Smooth muscle cell (in vitro differentiated cells): Measurements from ENCODE around the gene GGTLC1. TPM values are rescaled to one million over a fixed set of nuclear protein-coding genes. Genes with fewer than 3 reads are reported as not detected.
"Not testable (repeated sequence)": the region's sequence is repeated elsewhere in the genome, so short reads cannot be mapped to it uniquely, and the experiment has no call there.

Source experiments
- DNase-seq: peaks from one replicate; lab custom pipeline; 2025; ENCODE audit not compliant: unreplicated experiment; lab: John Stamatoyannopoulos, UW
- H2AFZ ChIP-seq: fragments of 200-600 bp; sonication (generic); 2 replicates; pipeline ENCODE4 v1.6.0; 2016; ENCODE audit warnings: antibody characterized with exemption, low read depth, mild to moderate bottlenecking
- H3F3A ChIP-seq: fragments of 200-600 bp; sonication (generic); 2 replicates; pipeline ENCODE4 v1.6.0; 2017; ENCODE audit warnings: antibody characterized with exemption, low read depth
- H3K27ac ChIP-seq: fragments of 200-600 bp; sonication (generic); 2 replicates; pipeline ENCODE4 v1.5.1; 2016; ENCODE audit warnings: low read depth, mild to moderate bottlenecking
- H3K27me3 ChIP-seq: fragments of 200-600 bp; sonication (generic); 2 replicates; pipeline ENCODE4 v1.6.1; 2016; ENCODE audit warnings: low read depth, mild to moderate bottlenecking
- H3K36me3 ChIP-seq: fragments of 200-600 bp; sonication (generic); 2 replicates; pipeline ENCODE4 v1.5.1; 2016; ENCODE audit warnings: low read depth
- H3K4me1 ChIP-seq: fragments of 200-600 bp; sonication (generic); 2 replicates; pipeline ENCODE4 v1.5.1; 2016; ENCODE audit warnings: low read depth
- H3K4me2 ChIP-seq: fragments of 200-600 bp; sonication (generic); 2 replicates; pipeline ENCODE4 v1.6.0; 2016; ENCODE audit warnings: mild to moderate bottlenecking
- H3K4me3 ChIP-seq: fragments of 200-600 bp; sonication (generic); 2 replicates; pipeline ENCODE4 v1.5.1; 2016; ENCODE audit warnings: mild to moderate bottlenecking
- H3K79me2 ChIP-seq: fragments of 200-600 bp; sonication (generic); 2 replicates; pipeline ENCODE4 v1.6.0; 2016; ENCODE audit warnings: low read depth, mild to moderate bottlenecking
- H3K9ac ChIP-seq: fragments of 200-600 bp; sonication (generic); 2 replicates; pipeline ENCODE4 v1.6.0; 2016; ENCODE audit warnings: low read depth
- H3K9me3 ChIP-seq: fragments of 200-600 bp; sonication (generic); replicated peaks from 2 replicates; pipeline ENCODE4 v1.5.1; 2016; ENCODE audit warnings: low read depth
- H4K20me1 ChIP-seq: fragments of 200-600 bp; sonication (generic); 2 replicates; pipeline ENCODE4 v1.6.0; 2016; ENCODE audit warnings: low read depth
- WGBS: methylation state at CpG from one replicate; pipeline ENCODE4 v1.1.7; 2016; ENCODE audit warnings: low lambda C conversion rate; 5-methylcytosine and 5-hydroxymethylcytosine counted together
- polyA plus RNA-seq: library from polyadenylated mRNA; unstranded; fragments of >200 nt; fragmentation: Nextera tagmentation; extraction: Ambion mirVana; gene quantifications from 2 replicates; pipeline ENCODE4 v1.2.1, GENCODE V29; 2016
- total RNA-seq: library from RNA; depleted of rRNA; stranded (reverse); fragments of >200 nt; gene quantifications from 2 replicates; pipeline ENCODE4 v1.2.3, GENCODE V29; 2014
- TF ChIP-seq, protein P1 (sequence below): fragments of 200-600 bp; sonication (generic); IDR thresholded peaks from 2 replicates; pipeline ENCODE4 v1.5.1; 2017; ENCODE audit warnings: borderline replicate concordance, mild to moderate bottlenecking, antibody characterized with exemption; ENCODE audit not compliant: insufficient read depth, poor library complexity, severe bottlenecking

The GGTLC1 gene
- total and polyA plus RNA-seq, 2 experiments from 2014 or later: not detected

DNA sequence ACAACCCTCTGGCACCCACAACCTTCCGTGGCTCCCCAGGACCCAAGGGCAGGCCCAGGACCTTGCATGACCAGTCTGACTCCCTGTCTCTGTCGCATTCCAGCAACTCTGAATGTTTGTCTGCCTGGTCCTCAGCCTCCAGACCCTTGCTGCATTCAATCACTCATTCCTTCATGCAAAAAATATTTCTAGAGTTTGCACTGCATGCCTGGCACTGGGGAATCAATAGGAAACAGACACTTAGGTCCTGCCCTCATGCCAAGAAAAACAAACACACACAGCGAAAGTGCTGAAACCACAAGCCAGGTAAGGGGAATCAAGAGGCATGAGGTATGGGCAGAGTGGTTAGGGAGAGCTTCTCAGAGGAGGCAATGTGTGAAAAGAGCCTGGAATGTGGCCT lies 1.9 kb downstream of the GGTLC1 start:
- H3K9ac ChIP-seq, H3K27me3 ChIP-seq, H3K27ac ChIP-seq, H3K9me3 ChIP-seq, H3K4me2 ChIP-seq, DNase-seq, H3F3A ChIP-seq, H3K4me3 ChIP-seq, H3K4me1 ChIP-seq, H3K79me2 ChIP-seq, H2AFZ ChIP-seq, H4K20me1 ChIP-seq, H3K36me3 ChIP-seq: not testable (repeated sequence)
- 85% methylated on average over 2 of the region's 3 CpGs for WGBS

DNA sequence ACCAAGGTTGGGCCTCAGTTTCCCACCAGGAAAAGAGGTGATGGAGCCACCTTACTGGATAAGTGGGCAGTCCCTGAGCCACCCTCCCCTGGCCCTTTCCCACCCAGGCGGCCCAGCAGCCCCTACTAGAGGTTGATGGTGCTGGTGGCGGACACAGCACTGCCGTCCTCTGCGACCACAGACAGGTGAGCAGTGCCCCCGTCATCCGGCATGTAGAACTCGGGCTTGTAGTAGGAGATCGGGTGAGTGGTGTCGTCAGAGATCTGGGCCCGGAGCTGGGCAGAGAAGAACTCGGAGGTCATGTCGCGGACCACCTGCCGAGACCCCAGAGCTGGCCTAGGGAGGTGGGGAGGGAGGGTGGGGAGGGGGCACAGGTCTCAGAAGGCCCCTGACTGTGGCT lies 2.3 kb downstream of the GGTLC1 start:
- H2AFZ ChIP-seq, DNase-seq, H3K36me3 ChIP-seq, H3K4me2 ChIP-seq, H3K4me3 ChIP-seq, H3F3A ChIP-seq, H4K20me1 ChIP-seq, H3K9me3 ChIP-seq, H3K9ac ChIP-seq, H3K27me3 ChIP-seq, H3K4me1 ChIP-seq, H3K27ac ChIP-seq, H3K79me2 ChIP-seq: not testable (repeated sequence)
- WGBS: 96% methylated on average over 11 of the region's 14 CpGs

DNA sequence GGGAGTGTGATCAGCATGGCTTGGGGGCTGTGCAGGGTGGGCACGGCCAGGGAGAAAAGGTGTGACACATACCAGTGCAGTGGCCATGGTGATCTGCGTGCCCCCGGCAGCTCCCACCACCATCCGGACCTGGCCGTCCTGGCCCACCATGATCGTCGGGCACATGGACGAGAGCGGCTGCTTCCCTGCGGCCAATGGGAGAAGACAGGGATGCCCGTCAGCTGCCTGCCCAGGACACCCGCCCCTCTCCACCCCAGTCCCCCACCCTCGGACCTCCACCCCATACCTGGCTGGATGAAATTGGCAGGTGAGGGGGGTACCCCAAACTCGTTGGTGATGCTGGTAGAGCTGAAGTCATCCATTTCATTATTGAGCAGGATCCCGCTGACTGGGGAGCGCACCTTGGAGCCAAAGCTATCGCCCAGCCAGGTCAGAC lies 2.8 kb downstream of the GGTLC1 start:
- not testable (repeated sequence) for DNase-seq

DNA sequence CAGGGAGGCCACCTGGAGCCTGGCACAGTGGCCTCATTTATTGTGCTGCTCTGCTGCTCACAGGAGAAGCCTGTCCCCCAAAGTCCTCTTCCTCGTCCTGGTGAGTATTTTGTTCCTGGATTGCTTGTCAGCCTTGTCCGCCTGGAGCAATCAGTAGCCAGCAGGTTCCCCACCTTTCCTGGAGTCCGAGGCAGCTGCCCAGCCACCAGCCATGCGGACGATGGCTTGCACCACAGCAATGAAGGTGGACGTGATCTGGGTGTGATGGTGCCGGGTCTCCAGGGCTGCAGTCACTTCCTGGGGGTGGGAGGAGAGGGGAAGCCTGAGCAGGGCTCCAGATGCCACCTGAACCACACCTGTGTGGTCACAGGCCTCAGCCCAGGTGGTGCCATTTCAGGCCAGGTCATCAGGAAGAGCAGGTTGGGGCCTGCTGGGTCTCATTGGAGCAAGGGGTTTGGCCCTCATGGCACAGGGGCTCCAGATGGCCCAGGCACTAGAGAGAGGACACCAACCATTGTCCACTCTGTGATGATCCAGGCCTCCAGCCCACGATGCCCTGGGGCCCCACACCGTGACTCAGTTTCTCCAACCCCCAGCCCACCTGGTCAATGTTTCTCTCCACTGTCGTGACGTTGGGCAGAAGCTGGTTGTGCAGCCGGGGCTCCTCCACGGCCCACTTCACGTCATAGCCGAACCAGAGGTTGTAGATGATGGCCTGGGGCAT lies 3.4 kb downstream of the GGTLC1 start:
- H3F3A ChIP-seq, H3K36me3 ChIP-seq, H3K4me1 ChIP-seq, H2AFZ ChIP-seq, H3K27me3 ChIP-seq, H3K27ac ChIP-seq, H3K9me3 ChIP-seq, H3K4me2 ChIP-seq, H3K4me3 ChIP-seq, H3K79me2 ChIP-seq, H3K9ac ChIP-seq, DNase-seq, H4K20me1 ChIP-seq: not testable (repeated sequence)
- 96% methylated on average over 15 of the region's 15 CpGs for WGBS

More for the DNA sequence above, 2.8 kb downstream of the GGTLC1 start:
- not testable (repeated sequence) for H3K27me3 ChIP-seq, H3K27ac ChIP-seq, H3K4me3 ChIP-seq, H3K4me2 ChIP-seq, H3K9me3 ChIP-seq, H3F3A ChIP-seq, H4K20me1 ChIP-seq, H3K36me3 ChIP-seq, H3K4me1 ChIP-seq, H3K9ac ChIP-seq, H2AFZ ChIP-seq, H3K79me2 ChIP-seq
- 95% methylated on average over 13 of the region's 17 CpGs for WGBS

DNA sequence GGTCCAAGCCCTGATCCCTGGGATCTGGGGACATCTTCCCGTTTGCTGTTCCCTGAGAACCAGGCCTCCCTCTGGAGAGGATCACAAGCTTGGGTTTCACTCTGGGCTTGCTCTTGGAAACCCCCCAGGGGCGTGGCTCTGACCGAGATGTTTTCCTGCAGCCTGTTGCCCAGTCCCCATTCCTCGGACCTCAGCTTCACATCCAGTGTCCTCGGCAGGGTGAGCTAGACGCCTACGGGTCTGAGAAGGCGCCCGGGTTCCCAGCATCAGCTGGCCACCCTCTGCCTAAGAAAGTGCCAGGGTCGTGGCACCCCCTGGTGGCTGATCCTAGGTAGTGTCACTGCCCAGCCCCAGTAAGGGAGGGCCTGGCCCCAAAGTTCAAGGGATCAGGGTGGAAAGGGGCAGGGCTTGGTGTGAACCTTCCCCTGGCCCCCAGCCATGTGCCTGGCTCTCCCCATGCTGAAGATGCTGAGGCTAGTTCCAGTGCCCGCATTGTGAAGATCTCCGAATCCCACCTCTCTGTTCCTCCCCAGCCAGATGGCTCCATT lies 4.0 kb downstream of the GGTLC1 start:
- not testable (repeated sequence) for H3F3A ChIP-seq, H3K4me2 ChIP-seq, H3K4me3 ChIP-seq, DNase-seq, H4K20me1 ChIP-seq, H3K4me1 ChIP-seq, H3K79me2 ChIP-seq, H3K27ac ChIP-seq, H2AFZ ChIP-seq, H3K27me3 ChIP-seq, H3K9ac ChIP-seq, H3K9me3 ChIP-seq, H3K36me3 ChIP-seq
- 53% methylated on average over 9 of the region's 12 CpGs for WGBS
- TF ChIP-seq, protein P1, sequence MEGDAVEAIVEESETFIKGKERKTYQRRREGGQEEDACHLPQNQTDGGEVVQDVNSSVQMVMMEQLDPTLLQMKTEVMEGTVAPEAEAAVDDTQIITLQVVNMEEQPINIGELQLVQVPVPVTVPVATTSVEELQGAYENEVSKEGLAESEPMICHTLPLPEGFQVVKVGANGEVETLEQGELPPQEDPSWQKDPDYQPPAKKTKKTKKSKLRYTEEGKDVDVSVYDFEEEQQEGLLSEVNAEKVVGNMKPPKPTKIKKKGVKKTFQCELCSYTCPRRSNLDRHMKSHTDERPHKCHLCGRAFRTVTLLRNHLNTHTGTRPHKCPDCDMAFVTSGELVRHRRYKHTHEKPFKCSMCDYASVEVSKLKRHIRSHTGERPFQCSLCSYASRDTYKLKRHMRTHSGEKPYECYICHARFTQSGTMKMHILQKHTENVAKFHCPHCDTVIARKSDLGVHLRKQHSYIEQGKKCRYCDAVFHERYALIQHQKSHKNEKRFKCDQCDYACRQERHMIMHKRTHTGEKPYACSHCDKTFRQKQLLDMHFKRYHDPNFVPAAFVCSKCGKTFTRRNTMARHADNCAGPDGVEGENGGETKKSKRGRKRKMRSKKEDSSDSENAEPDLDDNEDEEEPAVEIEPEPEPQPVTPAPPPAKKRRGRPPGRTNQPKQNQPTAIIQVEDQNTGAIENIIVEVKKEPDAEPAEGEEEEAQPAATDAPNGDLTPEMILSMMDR: peak; percentile 38

DNA sequence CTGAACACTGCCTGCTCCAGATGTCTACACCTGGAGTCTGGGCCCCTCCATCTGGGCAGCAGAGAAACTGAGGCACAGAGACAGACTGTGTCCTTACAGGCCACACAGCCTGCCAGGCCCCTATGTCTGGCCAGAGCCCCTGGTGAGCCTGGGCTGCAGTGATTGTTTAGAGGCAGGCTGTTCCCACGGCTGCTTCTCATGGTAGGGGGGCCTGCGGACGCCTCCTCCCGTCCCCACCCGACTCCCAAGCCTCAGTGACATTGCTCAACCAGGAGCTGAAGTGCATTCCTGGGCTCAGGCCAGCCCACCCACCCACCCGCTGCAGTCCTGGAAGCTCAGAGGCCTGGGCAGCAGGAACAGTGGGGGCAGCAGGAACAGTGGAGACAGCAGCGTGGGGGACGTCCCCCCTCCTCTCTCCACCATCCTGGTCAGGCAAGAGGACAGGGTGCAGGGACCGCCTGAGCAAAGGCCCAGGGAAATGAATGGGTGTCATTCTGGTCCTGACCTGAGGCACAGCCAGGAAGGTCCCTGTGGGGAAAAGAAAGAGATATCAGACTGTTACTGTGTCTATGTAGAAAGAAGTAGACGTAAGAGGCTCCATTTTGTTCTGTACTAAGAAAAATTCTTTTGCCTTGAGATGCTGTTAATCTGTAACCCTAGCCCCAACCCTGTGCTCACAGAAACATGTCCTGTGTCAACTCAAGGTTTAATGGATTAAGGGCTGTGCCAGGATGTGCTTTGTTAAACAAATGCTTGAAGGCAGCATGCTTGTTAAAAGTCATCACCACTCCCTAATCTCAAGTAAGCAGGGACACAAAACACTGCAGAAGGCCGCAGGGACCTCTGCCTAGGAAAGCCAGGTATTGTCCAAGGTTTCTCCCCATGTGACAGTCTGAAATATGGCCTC lies 6.2 kb downstream of the GGTLC1 start:
- H3F3A ChIP-seq, H2AFZ ChIP-seq, H3K4me2 ChIP-seq, H3K27ac ChIP-seq, DNase-seq, H3K36me3 ChIP-seq, H3K4me3 ChIP-seq, H4K20me1 ChIP-seq, H3K79me2 ChIP-seq, H3K9ac ChIP-seq, H3K9me3 ChIP-seq, H3K4me1 ChIP-seq, H3K27me3 ChIP-seq: not testable (repeated sequence)
- 42% methylated on average over 8 of the region's 11 CpGs for WGBS

DNA sequence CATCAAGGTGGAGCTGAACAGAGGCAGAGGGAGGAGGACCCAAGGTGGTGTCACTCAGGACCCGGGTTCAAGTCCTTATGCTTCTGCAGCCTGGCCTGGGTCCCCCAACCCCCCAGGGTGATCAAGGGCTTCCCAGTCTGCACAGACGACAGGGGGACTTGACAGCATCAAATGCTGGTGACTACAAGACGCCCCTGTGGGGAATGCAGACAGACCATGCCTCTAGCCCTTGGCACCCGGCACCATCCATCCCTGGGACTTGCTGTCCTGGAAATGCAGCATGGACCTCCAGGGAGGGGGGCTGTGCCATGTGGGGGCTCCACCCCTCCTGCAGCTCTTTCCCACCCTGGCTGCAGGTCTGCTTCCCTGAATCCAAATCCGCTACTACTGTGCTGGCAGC lies 7.1 kb downstream of the GGTLC1 start:
- not testable (repeated sequence) for DNase-seq, H3K4me2 ChIP-seq
- WGBS: 84% methylated on average over 5 of the region's 5 CpGs

More for the DNA sequence above, 7.1 kb downstream of the GGTLC1 start:
- not testable (repeated sequence) for H3K4me3 ChIP-seq, H3K36me3 ChIP-seq, H2AFZ ChIP-seq, H3K4me1 ChIP-seq, H3K79me2 ChIP-seq, H3F3A ChIP-seq, H3K27ac ChIP-seq, H3K27me3 ChIP-seq, H4K20me1 ChIP-seq, H3K9ac ChIP-seq, H3K9me3 ChIP-seq
